Spinal cord (tissue), 10 donors: ENCODE results near the gene PTBP3. TPM values are rescaled to one million over a fixed set of nuclear protein-coding genes. Genes with fewer than 3 reads are reported as not detected.

ENCODE experiments used
- DNase-seq, 6 donors: peaks; one replicate each; pipeline versions ENCODE4 v3.0.0 to v3.0.0-alpha.2; 2013 to 2015; ENCODE audit warnings: low spot score in 6 of 6, low read depth in 4 of 6
- H3K27ac ChIP-seq: one replicate; pipeline ENCODE4 v1.5.1; 2013; ENCODE audit warnings: low read depth, low read length, control low read depth
- H3K27me3 ChIP-seq: one replicate; pipeline ENCODE4 v1.6.1; 2013; ENCODE audit warnings: low read length; ENCODE audit not compliant: control insufficient read depth, insufficient read depth
- H3K36me3 ChIP-seq: one replicate; pipeline ENCODE4 v1.6.1; 2013; ENCODE audit warnings: low read length; ENCODE audit not compliant: control insufficient read depth, insufficient read depth
- H3K4me1 ChIP-seq: one replicate; pipeline ENCODE4 v1.6.1; 2013; ENCODE audit warnings: low read length; ENCODE audit not compliant: control insufficient read depth, insufficient read depth
- H3K4me3 ChIP-seq: one replicate; pipeline ENCODE4 v1.5.1; 2013; ENCODE audit warnings: low read depth, low read length, control low read depth
- H3K9me3 ChIP-seq: one replicate; pipeline ENCODE4 v1.6.1; 2013; ENCODE audit warnings: low read length; ENCODE audit not compliant: control insufficient read depth, insufficient read depth
- WGBS: methylation state at CpG from one replicate; pipeline ENCODE4 v1.1.5; 2013; ENCODE audit warnings: missing lambda C conversion rate; ENCODE audit not compliant: insufficient coverage; 5-methylcytosine and 5-hydroxymethylcytosine counted together
- polyA plus RNA-seq, 2 donors: library from polyadenylated mRNA; unstranded; fragments of 120-200 nt; gene quantifications; one replicate each; pipeline ENCODE4 v1.2.1, GENCODE V29; 2013; ENCODE audit not compliant: insufficient read length in 2 of 2
- total RNA-seq, 2 donors: library from RNA; depleted of rRNA in 1 of 2; stranded (reverse); fragments of 120-200 nt in 1 of 2; fragments of >200 nt in 1 of 2; gene quantifications; one replicate each; pipeline versions ENCODE4 v1.2.3 to v1.2.4, GENCODE V29; 2013 to 2014
- donor health status: healthy.

Gene PTBP3
- total and polyA plus RNA-seq, 4 donors: 15.5 to 42.7 (median 18.6) TPM

- no peaks in the 10 kb centered on the region for H3K4me1 ChIP-seq
- no peak overlapping the region for H3K27ac ChIP-seq
- H3K27me3 ChIP-seq: no peaks in the 10 kb centered on the region
- no peak overlapping the region for H3K4me3 ChIP-seq
- DNase-seq: no peak
- no CpG with 5 or more reads among the region's 2 CpGs for WGBS
- H3K36me3 ChIP-seq: no peaks in the 10 kb centered on the region
- H3K9me3 ChIP-seq: no peaks in the 10 kb centered on the region
Measured at GRCh38 chr9:112241491-112241890, 91.9 kb downstream of the PTBP3 start.

GRCh38 chr9:112239708-112240107, 93.7 kb downstream of the PTBP3 start:
- no peaks in the 10 kb centered on the region for H3K9me3 ChIP-seq
- no peak overlapping the region for H3K4me3 ChIP-seq
- H3K27me3 ChIP-seq: no peaks in the 10 kb centered on the region
- no peaks in the 10 kb centered on the region for H3K36me3 ChIP-seq
- DNase-seq: no peak
- no peaks in the 10 kb centered on the region for H3K4me1 ChIP-seq
- 100% methylated on average over 1 of the region's 2 CpGs for WGBS
- H3K27ac ChIP-seq: no peak overlapping the region

GRCh38 chr9:112239284-112239683, 94.1 kb downstream of the PTBP3 start:
- Histone ChIP-seq H3K4me1 (no peaks in the 10 kb centered on the region), H3K27ac (no peak overlapping the region), H3K27me3 (no peaks in the 10 kb centered on the region), H3K36me3 (no peaks in the 10 kb centered on the region), H3K9me3 (no peaks in the 10 kb centered on the region), H3K4me3 (no peak overlapping the region)
- DNase-seq: no peak
- WGBS: 100% methylated on average over 2 of the region's 3 CpGs

- H3K4me3 ChIP-seq: no peak overlapping the region
- peaks cover 3% of the 10 kb centered on the region for H3K36me3 ChIP-seq
- WGBS: no CpG with 5 or more reads among the region's 4 CpGs
- no peaks in the 10 kb centered on the region for H3K4me1 ChIP-seq
- no peak for DNase-seq
- H3K27me3 ChIP-seq: no peaks in the 10 kb centered on the region
- H3K27ac ChIP-seq: no peak overlapping the region
- no peaks in the 10 kb centered on the region for H3K9me3 ChIP-seq
Measured at GRCh38 chr9:112234779-112235178, 98.6 kb downstream of the PTBP3 start.

GRCh38 chr9:112233769-112234168, 99.7 kb downstream of the PTBP3 start:
- no peak for DNase-seq
- Histone ChIP-seq H3K9me3 (no peaks in the 10 kb centered on the region), H3K4me3 (no peak overlapping the region), H3K4me1 (no peaks in the 10 kb centered on the region), H3K27ac (no peak overlapping the region), H3K27me3 (no peaks in the 10 kb centered on the region), H3K36me3 (peaks cover 3% of the 10 kb centered on the region)
- WGBS: no CpG with 5 or more reads among the region's 1 CpG

GRCh38 chr9:112232233-112232632, 101.2 kb downstream of the PTBP3 start:
- H3K4me1 ChIP-seq: no peaks in the 10 kb centered on the region
- H3K4me3 ChIP-seq: no peak overlapping the region
- no peaks in the 10 kb centered on the region for H3K27me3 ChIP-seq
- DNase-seq: no peak
- H3K27ac ChIP-seq: no peak overlapping the region
- no peaks in the 10 kb centered on the region for H3K9me3 ChIP-seq
- WGBS: no CpG with 5 or more reads among the region's 1 CpG
- peaks cover 3% of the 10 kb centered on the region for H3K36me3 ChIP-seq

- no peak overlapping the region for H3K4me3 ChIP-seq
Measured at GRCh38 chr9:112226091-112226490, 107.3 kb downstream of the PTBP3 start.

GRCh38 chr9:112224401-112225289, 108.8 kb downstream of the PTBP3 start:
- H3K27ac ChIP-seq: no peak overlapping the region

More at GRCh38 chr9:112226091-112226490, 107.3 kb downstream of the PTBP3 start:
- Histone ChIP-seq H3K27ac (no peak overlapping the region), H3K4me1 (no peaks in the 10 kb centered on the region), H3K9me3 (no peaks in the 10 kb centered on the region), H3K27me3 (no peaks in the 10 kb centered on the region), H3K36me3 (peaks cover 9% of the 10 kb centered on the region)
- 94% methylated on average over 3 of the region's 3 CpGs for WGBS
- DNase-seq: no peak

GRCh38 chr9:112218908-112219307, 114.5 kb downstream of the PTBP3 start:
- DNase-seq: no peak
- Histone ChIP-seq H3K4me3 (no peak overlapping the region), H3K27ac (no peak overlapping the region), H3K27me3 (no peaks in the 10 kb centered on the region), H3K4me1 (no peaks in the 10 kb centered on the region), H3K9me3 (no peaks in the 10 kb centered on the region), H3K36me3 (no peaks in the 10 kb centered on the region)
- WGBS: 75% methylated on average over 2 of the region's 3 CpGs

More at GRCh38 chr9:112224401-112225289, 108.8 kb downstream of the PTBP3 start:
- peaks cover 6% of the 10 kb centered on the region for H3K36me3 ChIP-seq
- H3K4me1 ChIP-seq: no peaks in the 10 kb centered on the region
- no peaks in the 10 kb centered on the region for H3K27me3 ChIP-seq
- no peak overlapping the region for H3K4me3 ChIP-seq
- no peaks in the 10 kb centered on the region for H3K9me3 ChIP-seq
- 81% methylated on average over 2 of the region's 4 CpGs for WGBS
- no peak for DNase-seq

- H3K27ac ChIP-seq: no peak overlapping the region
- WGBS: 100% methylated on average over 1 of the region's 2 CpGs
Measured at GRCh38 chr9:112212926-112213325, 120.5 kb downstream of the PTBP3 start.

More at GRCh38 chr9:112212926-112213325, 120.5 kb downstream of the PTBP3 start:
- Histone ChIP-seq H3K4me1 (no peaks in the 10 kb centered on the region), H3K36me3 (peaks cover 7% of the 10 kb centered on the region), H3K4me3 (no peak overlapping the region), H3K9me3 (no peaks in the 10 kb centered on the region), H3K27me3 (no peaks in the 10 kb centered on the region)
- no peak for DNase-seq
